Putamen (tissue), 1 donor: ENCODE results near the gene ANKRD28.
A peak's percentile ranks its signal among the peaks of the same experiment; 100 is the strongest.
"Not testable (repeated sequence)": the region's sequence is repeated elsewhere in the genome, so short reads cannot be mapped to it uniquely, and the experiment has no call there.

Source experiments
- DNase-seq: peaks from one replicate; pipeline ENCODE4 v3.0.0-alpha.2; 2016; ENCODE audit warnings: low spot score

The ANKRD28 gene

GRCh38 chr3:15771444-15771843 lies 26.3 kb downstream of the ANKRD28 start:
- no peak for DNase-seq

GRCh38 chr3:15769256-15769915 lies 28.4 kb downstream of the ANKRD28 start:
- no peak for DNase-seq

- no peak for DNase-seq
These were observed 29.1 kb downstream of the ANKRD28 start for GRCh38 chr3:15768421-15769255.

- DNase-seq: no peak
These were observed 31.4 kb downstream of the ANKRD28 start for GRCh38 chr3:15766406-15766805.

- no peak for DNase-seq
These were observed 39.5 kb downstream of the ANKRD28 start for GRCh38 chr3:15758295-15758694.

- DNase-seq: no peak
These were observed 40.0 kb downstream of the ANKRD28 start for GRCh38 chr3:15757824-15758223.

GRCh38 chr3:15756505-15756904 lies 41.3 kb downstream of the ANKRD28 start:
- DNase-seq: no peak

- DNase-seq: no peak
These were observed 42.0 kb downstream of the ANKRD28 start for GRCh38 chr3:15755780-15756179.

- no peak for DNase-seq
These were observed 42.6 kb downstream of the ANKRD28 start for GRCh38 chr3:15755181-15755580.

- no peak for DNase-seq
These were observed 43.7 kb downstream of the ANKRD28 start for GRCh38 chr3:15754047-15754446.

- DNase-seq: peak; percentile 37
These were observed 44.6 kb downstream of the ANKRD28 start for GRCh38 chr3:15753056-15753710.

GRCh38 chr3:15750879-15751278 lies 46.9 kb downstream of the ANKRD28 start:
- no peak for DNase-seq

- DNase-seq: no peak
These were observed 47.6 kb downstream of the ANKRD28 start for GRCh38 chr3:15750143-15750542.

GRCh38 chr3:15745896-15746295 lies 51.9 kb downstream of the ANKRD28 start:
- not testable (repeated sequence) for DNase-seq

- DNase-seq: no peak
These were observed 53.6 kb downstream of the ANKRD28 start for GRCh38 chr3:15744176-15744575.

- DNase-seq: no peak
These were observed 54.2 kb downstream of the ANKRD28 start for GRCh38 chr3:15743587-15744009.

GRCh38 chr3:15742236-15742635 lies 55.5 kb downstream of the ANKRD28 start:
- DNase-seq: not testable (repeated sequence)

- not testable (repeated sequence) for DNase-seq
These were observed 59.2 kb downstream of the ANKRD28 start for GRCh38 chr3:15738616-15739005.

- DNase-seq: no peak
These were observed 66.8 kb downstream of the ANKRD28 start for GRCh38 chr3:15731024-15731423.

- DNase-seq: no peak
These were observed 69.0 kb downstream of the ANKRD28 start for GRCh38 chr3:15728766-15729165.

- DNase-seq: peak; percentile 33
These were observed 70.9 kb downstream of the ANKRD28 start for GRCh38 chr3:15726881-15727280.

GRCh38 chr3:15726043-15726442 lies 71.7 kb downstream of the ANKRD28 start:
- no peak for DNase-seq

- no peak for DNase-seq
These were observed 73.3 kb downstream of the ANKRD28 start for GRCh38 chr3:15724446-15724845.
